Measurements from ENCODE around the gene SPINK8. TPM values are rescaled to one million over a fixed set of nuclear protein-coding genes. Genes with fewer than 3 reads are reported as not detected.

The SPINK8 gene
- total and polyA plus RNA-seq, 2 donors (not counting 3 experiments of a cell fraction or from before 2014, with no cell fraction given): not detected

DNA sequence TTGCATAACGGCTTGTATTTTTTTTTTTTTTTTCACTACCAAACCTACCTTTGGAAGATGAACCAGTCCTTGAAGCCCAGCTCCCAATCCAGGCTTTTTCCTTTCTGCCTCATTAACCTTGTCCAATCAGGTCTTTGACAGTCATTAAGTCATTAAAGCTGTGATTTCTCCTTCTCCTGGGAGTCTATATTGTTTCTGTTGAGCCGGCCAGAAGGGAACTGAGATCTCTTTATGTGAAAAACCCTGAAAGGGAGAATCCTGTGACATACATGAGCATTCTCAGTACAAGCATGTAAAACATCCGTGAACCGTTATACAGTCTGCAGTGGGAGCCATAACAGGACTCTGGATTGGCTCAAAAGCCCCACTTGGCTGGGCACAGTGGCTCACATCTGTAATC lies 52.6 kb downstream of the SPINK8 start:
- intact Hi-C loops (cut with micrococcal nuclease): no loop called here
- DNase-seq (ENCODE audit: low read depth, low spot score) (no peak), FAIRE-seq (no peak)
- H3K4me2 ChIP-seq (ENCODE audit: insufficient read depth, low read length): no peak overlapping the region
- no TSS peak for BruUV-seq (replicated peaks)
- no peaks in the 10 kb centered on the region for H3K79me2 ChIP-seq (ENCODE audit: control insufficient read depth, insufficient read depth, low read length)
- H3K9me1 ChIP-seq (replicated peaks; ENCODE audit: control insufficient read depth, extremely low read depth, insufficient read depth, low read length): no peaks in the 10 kb centered on the region
- no peaks in the 10 kb centered on the region for H3K36me3 ChIP-seq (ENCODE audit: control insufficient read depth in 2 of 2, extremely low read depth in 1 of 2, insufficient read depth in 2 of 2, low read length in 2 of 2)
- ChIA-PET CTCF (interaction anchor here (0.6 to 24.1 kb wide), 3 partner anchors 11 to 152 kb away, joined by 3 to 723 read pairs (median 3); partner anchors contain the start of gene PLXNB1), POLR2A (interaction anchor here (0.6 kb wide), 1 partner anchor 29 kb away, joined by 15 read pairs; no protein-coding TSS in a partner anchor)
- no peak overlapping the region for H3K9ac ChIP-seq (replicated peaks; ENCODE audit: extremely low read depth, insufficient read depth, low read length)
- TF ChIP-seq POLR2A (IDR thresholded peaks at IDR 0.05; ENCODE audit: low read depth, low read length) (no peak), MYC (IDR thresholded peaks at IDR 0.05; ENCODE audit: low read depth, low read length) (no peak), FOS (IDR thresholded peaks at IDR 0.05; ENCODE audit: borderline replicate concordance, insufficient read depth, low read length) (no peak), JUN (IDR thresholded peaks at IDR 0.05; ENCODE audit: borderline replicate concordance, insufficient read depth, insufficient read length, low read depth) (no peak), GATA2 (IDR thresholded peaks at IDR 0.05; ENCODE audit: insufficient read depth, insufficient read length, low read depth, low read length) (no peak), EZH2 (IDR thresholded peaks at IDR 0.05; ENCODE audit: borderline replicate concordance, low read depth, low read length, severe bottlenecking) (no peak), POLR2AphosphoS5 (IDR thresholded peaks at IDR 0.05; ENCODE audit: insufficient read depth, low read depth, low read length) (no peak)
- TF ChIP-seq, protein P1, sequence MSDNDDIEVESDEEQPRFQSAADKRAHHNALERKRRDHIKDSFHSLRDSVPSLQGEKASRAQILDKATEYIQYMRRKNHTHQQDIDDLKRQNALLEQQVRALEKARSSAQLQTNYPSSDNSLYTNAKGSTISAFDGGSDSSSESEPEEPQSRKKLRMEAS (IDR thresholded peaks at IDR 0.05; ENCODE audit: insufficient read depth, insufficient read length): no peak
- TF ChIP-seq, protein P2, sequence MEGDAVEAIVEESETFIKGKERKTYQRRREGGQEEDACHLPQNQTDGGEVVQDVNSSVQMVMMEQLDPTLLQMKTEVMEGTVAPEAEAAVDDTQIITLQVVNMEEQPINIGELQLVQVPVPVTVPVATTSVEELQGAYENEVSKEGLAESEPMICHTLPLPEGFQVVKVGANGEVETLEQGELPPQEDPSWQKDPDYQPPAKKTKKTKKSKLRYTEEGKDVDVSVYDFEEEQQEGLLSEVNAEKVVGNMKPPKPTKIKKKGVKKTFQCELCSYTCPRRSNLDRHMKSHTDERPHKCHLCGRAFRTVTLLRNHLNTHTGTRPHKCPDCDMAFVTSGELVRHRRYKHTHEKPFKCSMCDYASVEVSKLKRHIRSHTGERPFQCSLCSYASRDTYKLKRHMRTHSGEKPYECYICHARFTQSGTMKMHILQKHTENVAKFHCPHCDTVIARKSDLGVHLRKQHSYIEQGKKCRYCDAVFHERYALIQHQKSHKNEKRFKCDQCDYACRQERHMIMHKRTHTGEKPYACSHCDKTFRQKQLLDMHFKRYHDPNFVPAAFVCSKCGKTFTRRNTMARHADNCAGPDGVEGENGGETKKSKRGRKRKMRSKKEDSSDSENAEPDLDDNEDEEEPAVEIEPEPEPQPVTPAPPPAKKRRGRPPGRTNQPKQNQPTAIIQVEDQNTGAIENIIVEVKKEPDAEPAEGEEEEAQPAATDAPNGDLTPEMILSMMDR (IDR thresholded peaks at IDR 0.05; ENCODE audit: extremely low read depth in 1 of 2, insufficient read depth in 1 of 2, low read depth in 1 of 2, low read length in 2 of 2): no peak
- no peak overlapping the region for H3K27ac ChIP-seq (ENCODE audit: insufficient read depth, low read depth, low read length)
- no peak overlapping the region for H3K4me3 ChIP-seq (replicated peaks in 1 of 3; ENCODE audit: insufficient read depth in 1 of 3, low read depth in 1 of 3, low read length in 3 of 3)
- dilution Hi-C loops (cut with MboI; ENCODE audit: extremely low pct_ligation_motif_present, low sequenced_read_pairs): no loop called here
- no peaks in the 10 kb centered on the region for H3K4me1 ChIP-seq (ENCODE audit: control insufficient read depth, extremely low read depth, insufficient read depth, low read length)
- H3K9me3 ChIP-seq (replicated peaks; ENCODE audit: control insufficient read depth, insufficient read depth, low read length): no peaks in the 10 kb centered on the region
- no peak overlapping the region for H2AFZ ChIP-seq (ENCODE audit: low read depth, low read length)
- peaks cover 0 to 1% of the 10 kb centered on the region in 2 experiments for H3K27me3 ChIP-seq (ENCODE audit: control insufficient read depth in 2 of 2, insufficient read depth in 2 of 2, low read length in 2 of 2)
- no peaks in the 10 kb centered on the region for H4K20me1 ChIP-seq (replicated peaks; ENCODE audit: control insufficient read depth, extremely low read depth, insufficient read depth, low read length)

All from endothelial cell of umbilical vein (primary cell).